ENCODE results near the gene SEMA3E.

DNA sequence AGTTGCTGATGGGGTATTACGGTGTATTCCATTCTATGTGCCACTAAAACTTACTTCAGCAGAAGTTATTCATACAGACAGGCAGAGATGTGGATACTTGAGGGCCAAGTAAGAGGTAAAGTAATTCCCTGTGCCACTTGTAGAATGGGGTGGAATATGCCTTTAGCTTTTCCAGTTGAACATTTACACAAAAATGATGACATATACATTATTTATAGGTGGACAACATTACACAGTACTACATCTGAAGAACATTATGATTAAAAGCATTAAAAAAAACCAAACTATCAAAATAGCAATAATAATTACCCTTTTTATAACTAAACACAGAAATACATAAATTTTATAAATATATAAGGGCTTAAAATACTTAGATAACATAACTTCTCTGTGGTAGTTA lies 3.5 kb upstream of the SEMA3E start:
- TF ChIP-seq EP300 (IDR thresholded peaks at IDR 0.05) (no peak), POLR2AphosphoS5 (IDR thresholded peaks at IDR 0.05) (no peak)
- TF ChIP-seq, protein P1, sequence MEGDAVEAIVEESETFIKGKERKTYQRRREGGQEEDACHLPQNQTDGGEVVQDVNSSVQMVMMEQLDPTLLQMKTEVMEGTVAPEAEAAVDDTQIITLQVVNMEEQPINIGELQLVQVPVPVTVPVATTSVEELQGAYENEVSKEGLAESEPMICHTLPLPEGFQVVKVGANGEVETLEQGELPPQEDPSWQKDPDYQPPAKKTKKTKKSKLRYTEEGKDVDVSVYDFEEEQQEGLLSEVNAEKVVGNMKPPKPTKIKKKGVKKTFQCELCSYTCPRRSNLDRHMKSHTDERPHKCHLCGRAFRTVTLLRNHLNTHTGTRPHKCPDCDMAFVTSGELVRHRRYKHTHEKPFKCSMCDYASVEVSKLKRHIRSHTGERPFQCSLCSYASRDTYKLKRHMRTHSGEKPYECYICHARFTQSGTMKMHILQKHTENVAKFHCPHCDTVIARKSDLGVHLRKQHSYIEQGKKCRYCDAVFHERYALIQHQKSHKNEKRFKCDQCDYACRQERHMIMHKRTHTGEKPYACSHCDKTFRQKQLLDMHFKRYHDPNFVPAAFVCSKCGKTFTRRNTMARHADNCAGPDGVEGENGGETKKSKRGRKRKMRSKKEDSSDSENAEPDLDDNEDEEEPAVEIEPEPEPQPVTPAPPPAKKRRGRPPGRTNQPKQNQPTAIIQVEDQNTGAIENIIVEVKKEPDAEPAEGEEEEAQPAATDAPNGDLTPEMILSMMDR (IDR thresholded peaks at IDR 0.05) = no peak
